HL-60 (cell line): ENCODE data around the gene NGF.

Source experiments
- DNase-seq, 2 experiments: peaks; one replicate each; pipeline ENCODE4 v3.0.0-alpha.2; 2010 to 2020; ENCODE audit warnings: low read depth in 1 of 2, low spot score in 1 of 2
- H3K27ac ChIP-seq: fragments of 250-450 bp; sonication (Bioruptor Pico); replicated peaks from 2 replicates; pipeline ENCODE4 v1.5.1; 2020; ENCODE audit warnings: mild to moderate bottlenecking, moderate library complexity
- H3K27me3 ChIP-seq: fragments of 250-450 bp; sonication (Bioruptor Pico); 2 replicates; pipeline ENCODE4 v1.5.1; 2021; ENCODE audit warnings: mild to moderate bottlenecking, moderate library complexity; ENCODE audit not compliant: insufficient read depth, poor library complexity, severe bottlenecking
- H3K4me3 ChIP-seq: replicated peaks from 2 replicates; pipeline ENCODE4 v1.5.1; 2011; ENCODE audit warnings: mild to moderate bottlenecking, control low read depth, low read length; ENCODE audit not compliant: insufficient read depth
- CTCF ChIP-seq: IDR thresholded peaks from one replicate; pipeline ENCODE4 v1.5.1; 2011; ENCODE audit warnings: low read length, control low read depth, inconsistent platforms; ENCODE audit not compliant: insufficient read depth
- GABPA ChIP-seq: IDR thresholded peaks from 2 replicates; pipeline ENCODE4 v1.6.1; 2012; ENCODE audit warnings: low read depth
- POLR2AphosphoS5 ChIP-seq: IDR thresholded peaks from 2 replicates; pipeline ENCODE4 v1.6.1; 2012; ENCODE audit warnings: low read depth
- REST ChIP-seq: IDR thresholded peaks from 2 replicates; pipeline ENCODE4 v1.6.1; 2012; ENCODE audit warnings: low read depth; ENCODE audit not compliant: insufficient replicate concordance
- SPI1 ChIP-seq: IDR thresholded peaks from 2 replicates; pipeline ENCODE4 v1.6.1; 2012; ENCODE audit warnings: low read depth, mild to moderate bottlenecking, borderline replicate concordance

NGF gene

GRCh38 chr1:115245227-115245626 is 92.8 kb downstream of the NGF start:
- Histone ChIP-seq H3K4me3 (no peak overlapping the region), H3K27me3 (peaks cover 10% of the 10 kb centered on the region), H3K27ac (no peak overlapping the region)
- no peak for DNase-seq
- TF ChIP-seq CTCF: no peak
- no peak for TF ChIP-seq POLR2AphosphoS5
- no peak for TF ChIP-seq REST
- TF ChIP-seq GABPA: no peak
- no peak for TF ChIP-seq SPI1

GRCh38 chr1:115242543-115242942 is 95.5 kb downstream of the NGF start:
- no peak for DNase-seq
- TF ChIP-seq CTCF: no peak
- TF ChIP-seq GABPA: no peak
- no peak for TF ChIP-seq POLR2AphosphoS5
- TF ChIP-seq REST: no peak
- no peak for TF ChIP-seq SPI1
- Histone ChIP-seq H3K27ac (no peak overlapping the region), H3K4me3 (no peak overlapping the region), H3K27me3 (peaks cover 10% of the 10 kb centered on the region)

GRCh38 chr1:115241309-115241708 is 96.7 kb downstream of the NGF start:
- Histone ChIP-seq H3K27me3 (peaks cover 10% of the 10 kb centered on the region), H3K4me3 (no peak overlapping the region), H3K27ac (no peak overlapping the region)
- TF ChIP-seq GABPA (no peak), REST (no peak), POLR2AphosphoS5 (no peak), CTCF (no peak), SPI1 (no peak)
- DNase-seq: no peak
